ENCODE results near the gene IRS1.

Gene IRS1

GRCh38 chr2:226752887-226753286, 46.7 kb downstream of the IRS1 start:
- no peak for DNase-seq

GRCh38 chr2:226747288-226747687, 52.3 kb downstream of the IRS1 start:
- DNase-seq = no peak

GRCh38 chr2:226746196-226746800, 53.3 kb downstream of the IRS1 start:
- no peak for DNase-seq

GRCh38 chr2:226743915-226744314, 55.7 kb downstream of the IRS1 start:
- DNase-seq = no peak

- no peak for DNase-seq
Measured at GRCh38 chr2:226742347-226742746, 57.3 kb downstream of the IRS1 start.

GRCh38 chr2:226740039-226740648, 59.5 kb downstream of the IRS1 start:
- no peak for DNase-seq

GRCh38 chr2:226739545-226740030, 60.0 kb downstream of the IRS1 start:
- no peak for DNase-seq

- peak; percentile 46 for DNase-seq
Measured at GRCh38 chr2:226738821-226739544, 60.6 kb downstream of the IRS1 start.

GRCh38 chr2:226738191-226738820, 61.3 kb downstream of the IRS1 start:
- no peak for DNase-seq

- DNase-seq = no peak
Measured at GRCh38 chr2:226736382-226736781, 63.2 kb downstream of the IRS1 start.

- no peak for DNase-seq
Measured at GRCh38 chr2:226733927-226734564, 65.6 kb downstream of the IRS1 start.

- DNase-seq = no peak
Measured at GRCh38 chr2:226733189-226733858, 66.3 kb downstream of the IRS1 start.

GRCh38 chr2:226732478-226733188, 67.0 kb downstream of the IRS1 start:
- no peak for DNase-seq

GRCh38 chr2:226730481-226730880, 69.1 kb downstream of the IRS1 start:
- DNase-seq = no peak

GRCh38 chr2:226728996-226729395, 70.6 kb downstream of the IRS1 start:
- DNase-seq = no peak

- DNase-seq = no peak
Measured at GRCh38 chr2:226727251-226727650, 72.4 kb downstream of the IRS1 start.

GRCh38 chr2:226726546-226726945, 73.1 kb downstream of the IRS1 start:
- no peak for DNase-seq

- no peak for DNase-seq
Measured at GRCh38 chr2:226725126-226725860, 74.3 kb downstream of the IRS1 start.

- peak; percentile 26 for DNase-seq
Measured at GRCh38 chr2:226721541-226721940, 78.1 kb downstream of the IRS1 start.

- no peak for DNase-seq
Measured at GRCh38 chr2:226720948-226721347, 78.7 kb downstream of the IRS1 start.

- DNase-seq = no peak
Measured at GRCh38 chr2:226717719-226718118, 81.9 kb downstream of the IRS1 start.
